Fibroblast of lung (primary cell): Measurements from ENCODE around the gene ARMH2. TPM values are rescaled to one million over a fixed set of nuclear protein-coding genes. Genes with fewer than 3 reads are reported as not detected.

ENCODE experiments used
- DNase-seq, 2 donors: peaks; one replicate each; pipeline versions ENCODE4 v3.0.0 to v3.0.0-alpha.2; 2010; ENCODE audit warnings: low read depth in 2 of 2
- H2AFZ ChIP-seq: 2 replicates; pipeline ENCODE4 v1.5.1; 2012; ENCODE audit warnings: low read length, control low read depth, inconsistent platforms
- H3K27ac ChIP-seq: 2 replicates; pipeline ENCODE4 v1.5.1; 2011; ENCODE audit warnings: low read length, control low read depth; ENCODE audit not compliant: insufficient read depth
- H3K27me3 ChIP-seq: 2 replicates; pipeline ENCODE4 v1.5.1; 2011; ENCODE audit warnings: mild to moderate bottlenecking, low read length; ENCODE audit not compliant: control insufficient read depth, insufficient read depth
- H3K36me3 ChIP-seq: 2 replicates; pipeline ENCODE4 v1.5.1; 2011; ENCODE audit warnings: low read length; ENCODE audit not compliant: control insufficient read depth, insufficient read depth
- H3K4me1 ChIP-seq: 2 replicates; pipeline ENCODE4 v1.5.1; 2011; ENCODE audit warnings: low read length; ENCODE audit not compliant: control insufficient read depth, insufficient read depth; ENCODE audit errors: extremely low read depth
- H3K4me2 ChIP-seq: 2 replicates; pipeline ENCODE4 v1.5.1; 2011; ENCODE audit warnings: low read length, control low read depth; ENCODE audit not compliant: insufficient read depth; ENCODE audit errors: extremely low read depth
- H3K4me3 ChIP-seq, 4 experiments: fragments of 200-600 bp in 1 of 4; sonication (generic) in 1 of 4; replicated peaks in 1 of 4; 2 replicates each; pipeline ENCODE4 v1.5.1; 2011 to 2016; ENCODE audit warnings: low read length in 4 of 4, low read depth in 3 of 4, mild to moderate bottlenecking in 3 of 4, control low read depth in 2 of 4, inconsistent platforms in 1 of 4, mixed read lengths in 1 of 4; ENCODE audit not compliant: insufficient read depth in 1 of 4; ENCODE audit errors: control extremely low read depth in 1 of 4
- H3K79me2 ChIP-seq: 2 replicates; pipeline ENCODE4 v1.5.1; 2012; ENCODE audit warnings: mild to moderate bottlenecking, low read length, inconsistent platforms; ENCODE audit not compliant: control insufficient read depth, insufficient read depth
- H3K9ac ChIP-seq: 2 replicates; pipeline ENCODE4 v1.5.1; 2011; ENCODE audit warnings: mild to moderate bottlenecking, low read length, control low read depth; ENCODE audit not compliant: insufficient read depth
- H3K9me3 ChIP-seq: 2 replicates; pipeline ENCODE4 v1.5.1; 2012; ENCODE audit warnings: low read depth, low read length; ENCODE audit not compliant: control insufficient read depth, insufficient read depth
- H4K20me1 ChIP-seq: 2 replicates; pipeline ENCODE4 v1.5.1; 2011; ENCODE audit warnings: low read length; ENCODE audit not compliant: control insufficient read depth, insufficient read depth; ENCODE audit errors: extremely low read depth
- CTCF ChIP-seq, 2 donors: IDR thresholded peaks in 1 of 2; conservative IDR thresholded peaks in 1 of 2; 1 replicate in 1 of 2; 2 replicates in 1 of 2; pipeline ENCODE4 v1.5.1; 2011 to 2012; ENCODE audit warnings: low read length in 2 of 2, control low read depth in 1 of 2, inconsistent platforms in 1 of 2, low read depth in 1 of 2, mild to moderate bottlenecking in 1 of 2
- EZH2 ChIP-seq: IDR thresholded peaks from 2 replicates; pipeline ENCODE4 v1.5.1; 2012; ENCODE audit warnings: low read length, control low read depth, mild to moderate bottlenecking; ENCODE audit errors: missing control alignments
- polyA plus RNA-seq, 2 donors: library from polyadenylated mRNA; depleted of rRNA in 1 of 2; stranded (reverse) in 1 of 2; unstranded in 1 of 2; fragments of >200 nt; gene quantifications; 2 replicates each; pipeline ENCODE4 v1.2.1, GENCODE V29; 2011 to 2012; ENCODE audit warnings: missing spikeins in 1 of 2
- total RNA-seq: library from RNA; depleted of rRNA; stranded (reverse); fragments of >200 nt; gene quantifications from 2 replicates; pipeline ENCODE4 v1.2.1, GENCODE V29; 2014

ARMH2 gene
- total and polyA plus RNA-seq, 2 donors (not counting 1 experiment from before 2014, with no cell fraction given) = not detected

- H3K27ac ChIP-seq = no peak overlapping the region
- H3K4me1 ChIP-seq = no peaks in the 10 kb centered on the region
- no peak for DNase-seq
- no peak overlapping the region for H3K4me3 ChIP-seq
- no peak overlapping the region for H2AFZ ChIP-seq
- no peaks in the 10 kb centered on the region for H3K9me3 ChIP-seq
- no peak overlapping the region for H3K9ac ChIP-seq
- H3K4me2 ChIP-seq = no peak overlapping the region
- TF ChIP-seq CTCF (conservative IDR thresholded peaks at IDR 0.05 in 1 of 2, IDR thresholded peaks at IDR 0.05 in 1 of 2; ENCODE audit: low read depth in 1 of 2, low read length in 2 of 2) (no peak), EZH2 (no peak)
- no peaks in the 10 kb centered on the region for H3K36me3 ChIP-seq
- no peaks in the 10 kb centered on the region for H4K20me1 ChIP-seq
- H3K27me3 ChIP-seq = peaks cover 8% of the 10 kb centered on the region
- no peaks in the 10 kb centered on the region for H3K79me2 ChIP-seq
Measured at GRCh38 chr6:24845578-24845977, 46.9 kb upstream of the ARMH2 start.

GRCh38 chr6:24844903-24845302, 46.2 kb upstream of the ARMH2 start:
- no peak for TF ChIP-seq CTCF (conservative IDR thresholded peaks at IDR 0.05 in 1 of 2, IDR thresholded peaks at IDR 0.05 in 1 of 2; ENCODE audit: low read depth in 1 of 2, low read length in 2 of 2)
- no peak for TF ChIP-seq EZH2
- Histone ChIP-seq H3K9ac (no peak overlapping the region), H3K36me3 (no peaks in the 10 kb centered on the region), H3K27me3 (peaks cover 8% of the 10 kb centered on the region), H3K27ac (no peak overlapping the region), H4K20me1 (no peaks in the 10 kb centered on the region), H3K9me3 (no peaks in the 10 kb centered on the region), H3K4me3 (no peak overlapping the region), H3K79me2 (no peaks in the 10 kb centered on the region), H2AFZ (no peak overlapping the region), H3K4me1 (no peaks in the 10 kb centered on the region), H3K4me2 (no peak overlapping the region)
- no peak for DNase-seq

- H3K4me2 ChIP-seq = no peak overlapping the region
- no peak overlapping the region for H2AFZ ChIP-seq
- no peak overlapping the region for H3K4me3 ChIP-seq
- TF ChIP-seq CTCF (conservative IDR thresholded peaks at IDR 0.05 in 1 of 2, IDR thresholded peaks at IDR 0.05 in 1 of 2; ENCODE audit: low read depth in 1 of 2, low read length in 2 of 2) (no peak), EZH2 (no peak)
- H3K4me1 ChIP-seq = no peaks in the 10 kb centered on the region
- no peaks in the 10 kb centered on the region for H3K36me3 ChIP-seq
- peaks cover 8% of the 10 kb centered on the region for H3K27me3 ChIP-seq
- no peak for DNase-seq
- no peak overlapping the region for H3K9ac ChIP-seq
- no peaks in the 10 kb centered on the region for H3K9me3 ChIP-seq
- H3K79me2 ChIP-seq = no peaks in the 10 kb centered on the region
- H4K20me1 ChIP-seq = no peaks in the 10 kb centered on the region
- no peak overlapping the region for H3K27ac ChIP-seq
Measured at GRCh38 chr6:24844061-24844460, 45.3 kb upstream of the ARMH2 start.
